GM19397 (cell line): Measurements from ENCODE around the gene MTA2.
"Not testable (repeated sequence)": the region's sequence is repeated elsewhere in the genome, so short reads cannot be mapped to it uniquely, and the experiment has no call there.

Experiments used
- ATAC-seq: cut with Tn5 transposase; IDR thresholded peaks from one replicate; pipeline ENCODE4 v1.9.1; 2021; ENCODE audit warnings: mild to moderate bottlenecking, moderate library complexity; ENCODE audit not compliant: unreplicated experiment

MTA2 gene

DNA sequence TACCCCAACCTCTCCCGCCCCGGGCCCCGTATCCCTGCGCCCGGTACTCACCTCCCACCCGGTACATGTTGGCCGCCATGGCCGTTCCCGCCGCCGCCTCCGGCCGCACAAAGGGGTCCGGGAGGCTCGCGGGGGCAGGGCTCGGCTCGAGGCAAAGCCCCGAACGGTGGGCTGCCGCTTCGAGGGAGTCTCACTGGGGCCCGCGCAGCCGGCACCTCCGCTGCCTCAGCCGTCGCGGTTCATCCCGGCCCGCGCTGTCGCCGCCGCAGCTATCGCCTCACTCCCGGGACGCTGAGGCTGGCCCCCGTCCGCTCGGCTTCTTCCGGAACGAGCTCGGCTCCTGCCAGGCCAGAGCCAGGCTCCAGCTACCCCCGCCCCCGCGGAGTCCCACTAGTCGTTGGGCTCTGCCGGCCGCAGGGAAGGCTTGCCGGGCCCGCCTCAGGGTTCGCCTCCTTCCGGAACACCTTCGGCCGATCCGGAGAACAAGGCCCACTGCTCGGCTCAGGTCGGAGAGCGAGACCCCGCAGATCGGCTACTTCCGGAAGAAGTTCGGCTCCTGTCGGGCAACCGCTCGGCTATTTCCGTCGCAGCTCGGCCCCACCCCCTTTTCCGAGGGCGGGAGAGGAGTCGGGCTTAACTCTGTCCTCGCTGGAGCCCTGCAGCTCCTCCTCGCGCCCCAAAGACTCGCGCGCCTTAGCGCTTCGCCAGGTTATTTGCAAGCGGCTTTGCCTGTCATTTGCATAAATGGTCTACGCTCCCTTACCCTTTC is at the start of gene MTA2:
Gene MTA2 (minus strand): TSS at position 494 of the 769 bp plus-strand sequence. CDS start 415 bp downstream, at position 79.
- ATAC-seq, result peak; percentile 78

DNA sequence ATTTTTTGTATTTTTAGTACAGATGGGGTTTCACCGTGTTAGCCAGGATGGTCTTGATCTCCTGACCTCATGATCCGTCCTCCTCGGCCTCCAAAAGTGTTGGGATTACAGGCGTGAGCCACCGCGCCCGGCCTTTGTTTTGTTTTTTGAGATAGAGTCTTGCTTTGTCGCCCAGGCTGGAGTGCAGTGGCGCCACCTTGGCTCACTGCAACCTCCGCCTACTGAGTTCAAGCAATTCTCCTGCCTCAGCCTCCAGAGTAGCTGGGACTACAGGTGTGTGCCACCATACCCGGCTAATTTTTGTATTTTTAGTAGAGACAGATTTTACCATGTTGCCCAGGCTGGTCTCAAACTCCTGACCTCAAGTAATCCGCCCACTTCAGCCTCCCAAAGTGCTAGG is 48.6 kb upstream of the MTA2 start:
- ATAC-seq, result not testable (repeated sequence)

DNA sequence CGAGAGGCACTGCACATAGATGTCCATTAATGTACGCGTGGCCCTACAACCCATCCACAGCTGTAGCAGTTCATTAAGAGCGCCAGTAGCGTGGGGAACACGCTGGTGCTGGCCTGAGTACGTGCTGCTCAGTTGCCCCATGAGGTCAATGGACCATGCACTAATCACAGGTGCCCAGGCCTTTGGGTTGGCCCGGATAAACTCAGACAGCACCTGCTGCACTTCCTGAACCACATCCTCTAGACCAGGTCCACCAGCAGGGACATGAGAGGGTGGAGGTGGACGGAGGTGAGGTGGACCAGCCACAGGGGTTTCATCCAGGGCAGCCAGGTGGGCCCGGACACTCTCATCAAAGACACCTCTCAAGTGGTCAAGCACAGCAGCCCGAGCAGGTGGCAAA is 47.8 kb upstream of the MTA2 start:
- no peak for ATAC-seq

GRCh38 chr11:62648967-62649364 is 47.3 kb upstream of the MTA2 start:
- ATAC-seq, result no peak

- ATAC-seq, result no peak
Observed at GRCh38 chr11:62648185-62648966, 46.7 kb upstream of the MTA2 start.

- no peak for ATAC-seq
Observed at GRCh38 chr11:62647609-62648005, 45.9 kb upstream of the MTA2 start.

- ATAC-seq, result no peak
Observed at GRCh38 chr11:62646825-62647608, 45.4 kb upstream of the MTA2 start.

GRCh38 chr11:62645946-62646824 is 44.5 kb upstream of the MTA2 start, which contains the start of gene GANAB:
Gene GANAB, minus strand, starts transcription at chr11:62646613. Its CDS starts 14 bp downstream, at chr11:62646599.
- ATAC-seq, result peak; percentile 88

GRCh38 chr11:62645671-62645945 is 43.9 kb upstream of the MTA2 start:
- ATAC-seq, result no peak

GRCh38 chr11:62644220-62644619 is 42.6 kb upstream of the MTA2 start:
- ATAC-seq, result no peak

- no peak for ATAC-seq
Observed at GRCh38 chr11:62632492-62632891, 30.8 kb upstream of the MTA2 start.

GRCh38 chr11:62627713-62628112 is 26.0 kb upstream of the MTA2 start:
- no peak for ATAC-seq

GRCh38 chr11:62622476-62623089 is 20.9 kb upstream of the MTA2 start:
- no peak for ATAC-seq

DNA sequence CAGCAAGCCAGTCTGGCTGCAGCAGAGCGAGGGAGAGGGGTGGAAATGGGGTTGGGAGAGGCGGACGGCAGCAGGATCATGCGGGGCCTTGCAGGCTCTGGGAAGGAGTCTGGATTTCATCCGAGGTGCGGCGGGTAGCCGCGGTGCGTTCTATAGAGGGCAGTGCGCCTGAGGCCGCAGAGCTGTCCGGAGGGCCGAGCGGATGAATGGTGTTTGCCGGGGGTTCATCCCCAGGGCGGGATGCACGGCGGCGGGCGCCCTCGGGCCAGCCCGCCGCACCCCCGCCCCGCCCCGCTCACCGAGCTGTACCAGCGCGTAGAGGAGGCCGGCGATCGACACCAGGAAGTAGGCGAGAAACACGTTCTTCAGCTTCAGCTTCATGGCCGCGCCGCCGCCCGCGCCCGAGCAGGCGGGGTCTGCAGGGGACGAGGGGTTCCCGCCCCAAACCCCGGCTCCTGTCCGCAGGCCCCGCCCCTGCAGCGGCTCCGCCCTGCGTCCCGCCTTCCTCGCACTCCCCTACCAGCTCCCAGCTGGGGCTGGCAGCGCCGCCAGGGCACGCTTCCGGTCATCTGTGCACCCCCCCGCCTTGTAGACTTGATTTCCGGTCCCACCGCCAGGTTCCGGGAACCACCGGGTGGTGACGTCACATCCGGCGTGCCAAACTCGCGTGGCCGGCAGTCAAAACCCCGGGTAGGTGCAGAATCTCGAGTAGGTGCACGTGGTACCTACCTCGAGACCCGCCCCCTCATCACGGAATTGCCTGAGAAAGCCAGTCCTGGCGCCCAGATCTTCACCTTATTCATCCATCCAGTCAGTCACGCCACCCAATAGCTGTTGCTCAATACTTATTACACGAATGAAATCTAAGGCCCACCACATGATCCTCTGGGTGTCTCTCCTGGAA is 20.2 kb upstream of the MTA2 start, which contains the start of gene B3GAT3:
Gene B3GAT3 (minus strand): TSS at position 420 of the 904 bp plus-strand sequence. CDS start 39 bp downstream, at position 381.
- ATAC-seq, result peak; percentile 93

DNA sequence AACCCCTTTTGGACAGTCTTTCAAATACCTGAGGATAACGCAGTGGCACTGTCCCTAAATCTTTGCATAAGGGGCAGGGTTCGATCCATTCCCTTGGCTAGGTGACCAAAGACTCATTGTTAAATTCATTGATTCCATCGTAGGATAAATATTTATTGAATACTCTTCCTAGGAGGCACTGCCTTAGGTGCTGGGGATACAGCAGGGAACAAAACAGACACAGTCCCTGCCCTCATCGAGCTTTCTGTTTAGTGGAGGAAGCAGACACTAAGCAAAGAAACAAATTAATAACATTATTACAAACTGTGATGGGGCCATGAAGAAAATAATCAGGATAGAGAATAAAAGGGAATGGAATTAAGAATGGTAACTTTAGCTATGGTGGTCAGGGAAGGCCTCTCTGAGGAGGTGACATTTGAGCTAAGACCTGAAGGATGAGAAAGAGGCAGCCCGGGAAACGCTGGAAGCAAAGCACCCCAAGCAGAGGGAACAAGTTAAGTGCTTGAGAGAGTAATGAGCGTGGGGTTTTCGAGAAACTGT is 19.4 kb upstream of the MTA2 start:
- ATAC-seq, result no peak

- ATAC-seq, result not testable (repeated sequence)
Observed at GRCh38 chr11:62616957-62617356, 15.3 kb upstream of the MTA2 start.

GRCh38 chr11:62615521-62615920 is 13.9 kb upstream of the MTA2 start:
- no peak for ATAC-seq

- ATAC-seq, result no peak
Observed at GRCh38 chr11:62614275-62614674, 12.6 kb upstream of the MTA2 start.
